Measurements from ENCODE around the gene NKAPD1.

DNA sequence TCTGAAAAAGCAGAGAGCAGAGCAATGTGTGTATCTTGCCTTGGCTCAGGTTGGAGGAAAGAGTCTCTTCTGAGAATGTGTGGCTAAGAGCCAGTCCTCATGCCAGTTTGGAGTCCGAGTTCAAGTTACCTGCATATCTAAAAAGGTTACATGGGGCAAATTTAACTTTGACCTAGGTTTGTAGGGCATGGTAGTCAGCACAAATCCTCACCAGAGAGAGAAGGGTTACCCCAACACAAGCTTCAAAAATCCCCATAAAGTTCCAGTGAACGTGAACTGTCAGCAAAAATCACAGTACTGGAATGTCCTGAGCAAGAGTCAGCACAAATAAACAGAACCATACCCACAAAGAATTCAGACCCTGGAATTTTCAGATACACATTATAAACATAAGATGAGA, 26.4 kb downstream of the NKAPD1 start:
- TF ChIP-seq, protein P1, sequence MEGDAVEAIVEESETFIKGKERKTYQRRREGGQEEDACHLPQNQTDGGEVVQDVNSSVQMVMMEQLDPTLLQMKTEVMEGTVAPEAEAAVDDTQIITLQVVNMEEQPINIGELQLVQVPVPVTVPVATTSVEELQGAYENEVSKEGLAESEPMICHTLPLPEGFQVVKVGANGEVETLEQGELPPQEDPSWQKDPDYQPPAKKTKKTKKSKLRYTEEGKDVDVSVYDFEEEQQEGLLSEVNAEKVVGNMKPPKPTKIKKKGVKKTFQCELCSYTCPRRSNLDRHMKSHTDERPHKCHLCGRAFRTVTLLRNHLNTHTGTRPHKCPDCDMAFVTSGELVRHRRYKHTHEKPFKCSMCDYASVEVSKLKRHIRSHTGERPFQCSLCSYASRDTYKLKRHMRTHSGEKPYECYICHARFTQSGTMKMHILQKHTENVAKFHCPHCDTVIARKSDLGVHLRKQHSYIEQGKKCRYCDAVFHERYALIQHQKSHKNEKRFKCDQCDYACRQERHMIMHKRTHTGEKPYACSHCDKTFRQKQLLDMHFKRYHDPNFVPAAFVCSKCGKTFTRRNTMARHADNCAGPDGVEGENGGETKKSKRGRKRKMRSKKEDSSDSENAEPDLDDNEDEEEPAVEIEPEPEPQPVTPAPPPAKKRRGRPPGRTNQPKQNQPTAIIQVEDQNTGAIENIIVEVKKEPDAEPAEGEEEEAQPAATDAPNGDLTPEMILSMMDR (conservative IDR thresholded peaks at IDR 0.05; ENCODE audit: low read depth, low read length), result no peak
- no peak for TF ChIP-seq POLR2A (IDR thresholded peaks at IDR 0.05; ENCODE audit: low read depth, low read length)
- TF ChIP-seq NFE2L2 (IDR thresholded peaks at IDR 0.05; ENCODE audit: low read depth, low read length), result peak; percentile 13; the same call in 1 of the 2 replicates
- no peak for TF ChIP-seq CEBPB (IDR thresholded peaks at IDR 0.05; ENCODE audit: low read depth, low read length)
- TF ChIP-seq SMC3 (IDR thresholded peaks at IDR 0.05; ENCODE audit: low read depth, low read length), result no peak
- TF ChIP-seq MAZ (IDR thresholded peaks at IDR 0.05; ENCODE audit: borderline replicate concordance, low read depth, low read length), result no peak
- TF ChIP-seq MXI1 (IDR thresholded peaks at IDR 0.05; ENCODE audit: borderline replicate concordance, low read depth, low read length), result no peak
- TF ChIP-seq RAD21 (IDR thresholded peaks at IDR 0.05; ENCODE audit: low read length), result no peak

Data from IMR-90 (cell line).